Transverse colon (tissue), 4 donors: ENCODE results near the gene CDKN1C. TPM values are rescaled to one million over a fixed set of nuclear protein-coding genes. Genes with fewer than 3 reads are reported as not detected.

ENCODE experiments used
- DNase-seq: peaks from one replicate; pipeline ENCODE4 v3.0.0-alpha.2; 2019
- H3K27ac ChIP-seq, 4 donors: fragments of 200-600 bp; sonication (generic); 2 replicates each; pipeline ENCODE4 v1.5.1; 2016 to 2018; ENCODE audit warnings: inconsistent platforms in 4 of 4
- H3K27me3 ChIP-seq: fragments of 200-600 bp; sonication (generic); 2 replicates; pipeline ENCODE4 v1.5.1; 2017; ENCODE audit warnings: inconsistent platforms
- H3K36me3 ChIP-seq, 4 donors: fragments of 200-600 bp; sonication (generic); 2 replicates each; pipeline ENCODE4 v1.5.1; 2017 to 2019; ENCODE audit warnings: inconsistent platforms in 4 of 4
- H3K4me1 ChIP-seq, 4 donors: fragments of 200-600 bp; sonication (generic); 2 replicates each; pipeline ENCODE4 v1.5.1; 2017 to 2020; ENCODE audit warnings: inconsistent platforms in 4 of 4
- H3K4me3 ChIP-seq, 4 donors: fragments of 200-600 bp; sonication (generic); 1 replicate in 1 of 4; 2 replicates in 3 of 4; pipeline versions ENCODE4 v1.5.1 to v1.6.1; 2017 to 2019; ENCODE audit warnings: inconsistent platforms in 4 of 4
- H3K9me3 ChIP-seq, 2 donors: fragments of 200-600 bp; sonication (generic); 2 replicates each; pipeline ENCODE4 v1.5.1; 2017 to 2019; ENCODE audit warnings: inconsistent platforms in 2 of 2
- EP300 ChIP-seq: sonication (generic); formaldehyde crosslinking; IDR thresholded peaks from one replicate; pipeline ENCODE4 v1.6.1; 2017; ENCODE audit warnings: antibody characterized with exemption, low read depth
- POLR2A ChIP-seq: fragments of 450-650 bp; IDR thresholded peaks from one replicate; pipeline ENCODE4 v1.6.1; 2016; ENCODE audit warnings: antibody characterized with exemption, mild to moderate bottlenecking, moderate library complexity
- POLR2AphosphoS5 ChIP-seq, 3 donors: sonication (generic); formaldehyde crosslinking; IDR thresholded peaks; one replicate each; pipeline ENCODE4 v1.6.1; 2016; ENCODE audit warnings: antibody characterized with exemption in 3 of 3
- WGBS, 2 donors: methylation state at CpG; one replicate each; pipeline ENCODE4 v1.1.5; 2018; ENCODE audit warnings: low coverage in 1 of 2; 5-methylcytosine and 5-hydroxymethylcytosine counted together
- in situ Hi-C, 4 donors: fragments of 200-750 bp; cut with MboI; loops; one replicate each; pipeline versions ENCODE4 v1.15.0 to v1.15.1; 2017; ENCODE audit warnings: low sequenced_read_pairs in 3 of 4, low pct_ligation_motif_present in 1 of 4, low pct_unique_long_range_greater_than_20kb in 1 of 4
- intact Hi-C: fragments of 100-400 bp; cut with DNase I; formaldehyde crosslinking; loops from one replicate; pipeline ENCODE4 v1.15.1; 2023; ENCODE audit warnings: low total_unique reads
- total RNA-seq, 4 donors: library from RNA; depleted of rRNA; stranded (reverse); fragments of >200 nt; gene quantifications; one replicate each; pipeline ENCODE4 v1.1.0, GENCODE V29; 2016
- TF ChIP-seq, protein P1 (sequence below), 5 experiments: fragments of 200-600 bp in 3 of 5; fragments of 450-650 bp in 2 of 5; sonication (generic) in 3 of 5; IDR thresholded peaks; 1 replicate in 2 of 5; 2 replicates in 3 of 5; pipeline ENCODE4 v1.5.1; 2016 to 2017; ENCODE audit warnings: antibody characterized with exemption in 5 of 5, inconsistent platforms in 3 of 5, mild to moderate bottlenecking in 2 of 5, moderate library complexity in 1 of 5

Gene CDKN1C
- total RNA-seq, 4 donors from 2014 or later = 12.4 to 40.0 (median 27.7) TPM

DNA sequence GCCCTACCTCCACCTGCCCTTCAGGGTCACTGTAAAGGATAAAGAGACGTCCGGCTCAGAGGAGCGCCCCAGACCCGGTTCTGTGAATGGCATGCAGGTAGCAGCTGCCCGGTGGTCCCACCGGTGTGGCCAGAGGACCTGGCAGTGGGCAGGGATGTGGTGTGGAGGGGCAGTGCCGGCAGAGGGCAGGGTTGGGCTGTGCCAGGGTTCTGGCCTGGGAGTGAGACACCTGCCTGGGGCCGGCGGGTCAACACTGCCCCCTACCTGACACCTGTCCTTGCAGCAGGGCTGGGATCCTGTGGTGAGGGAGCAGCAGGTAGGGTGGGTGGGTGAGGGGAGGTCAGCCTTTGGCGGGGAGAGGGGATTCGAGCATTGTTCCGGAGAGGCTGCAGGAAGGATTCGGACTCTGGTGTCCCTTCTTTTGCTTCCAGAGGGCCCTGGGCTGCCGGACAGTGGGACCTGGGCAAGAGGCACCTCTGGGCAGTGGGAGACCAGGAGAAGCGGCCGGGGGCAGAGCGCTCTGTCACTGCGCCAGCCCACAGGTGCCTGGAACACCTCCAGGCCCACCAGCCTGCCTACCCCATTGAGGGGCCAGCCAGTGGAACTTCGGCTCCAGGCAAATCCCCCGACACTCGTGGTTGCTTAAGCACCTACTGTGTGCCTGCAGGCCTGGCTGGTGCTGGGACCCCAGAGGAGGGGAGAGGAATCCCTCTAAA lies 45.3 kb upstream of the CDKN1C start:
- peak overlapping the region in 3 of 4 donors; percentile 40 to 69 (median 51) for H3K4me3 ChIP-seq
- in situ Hi-C loops = no loop called here
- DNase-seq = peak; percentile 93

DNA sequence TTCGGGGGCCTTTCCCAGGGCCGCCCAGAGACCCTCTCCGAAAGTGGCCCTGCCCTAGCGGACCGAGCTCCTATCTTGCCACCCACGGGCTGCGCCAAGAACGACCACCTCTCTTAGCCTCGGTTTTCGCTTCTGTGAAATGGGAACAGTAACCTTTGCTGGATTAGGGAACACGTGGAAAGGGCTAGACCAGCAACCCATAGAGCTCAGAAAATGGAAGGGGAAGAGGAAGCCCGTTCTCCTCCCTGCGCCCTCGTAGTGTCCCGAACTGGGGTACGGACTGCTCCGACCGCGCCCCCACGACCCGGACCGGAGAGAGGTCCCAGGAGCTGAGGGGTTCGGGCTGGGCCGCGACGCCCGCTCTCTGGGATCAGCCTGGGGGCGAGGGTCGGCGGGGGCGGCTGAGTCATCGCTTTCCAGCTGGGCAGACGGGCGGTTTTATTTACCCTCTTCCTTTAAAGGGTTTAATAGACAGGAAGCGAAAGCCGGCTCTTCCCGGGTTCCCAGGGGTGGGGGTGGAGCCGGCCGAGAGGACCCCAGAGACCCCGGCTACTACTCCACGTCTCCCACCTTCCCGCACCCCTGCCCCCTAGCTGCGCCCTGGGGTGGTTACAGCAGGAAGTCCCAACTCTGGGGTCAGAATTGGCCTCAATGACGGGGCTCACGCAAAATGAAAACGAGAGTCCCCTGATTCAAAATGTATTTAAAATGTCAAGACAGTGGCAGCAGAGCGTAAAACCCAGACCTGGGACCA lies 44.6 kb upstream of the CDKN1C start:
- no peaks in the 10 kb centered on the region for H3K9me3 ChIP-seq
- intact Hi-C loops = no loop called here
- DNase-seq = peak; percentile 79
- TF ChIP-seq, protein P1, sequence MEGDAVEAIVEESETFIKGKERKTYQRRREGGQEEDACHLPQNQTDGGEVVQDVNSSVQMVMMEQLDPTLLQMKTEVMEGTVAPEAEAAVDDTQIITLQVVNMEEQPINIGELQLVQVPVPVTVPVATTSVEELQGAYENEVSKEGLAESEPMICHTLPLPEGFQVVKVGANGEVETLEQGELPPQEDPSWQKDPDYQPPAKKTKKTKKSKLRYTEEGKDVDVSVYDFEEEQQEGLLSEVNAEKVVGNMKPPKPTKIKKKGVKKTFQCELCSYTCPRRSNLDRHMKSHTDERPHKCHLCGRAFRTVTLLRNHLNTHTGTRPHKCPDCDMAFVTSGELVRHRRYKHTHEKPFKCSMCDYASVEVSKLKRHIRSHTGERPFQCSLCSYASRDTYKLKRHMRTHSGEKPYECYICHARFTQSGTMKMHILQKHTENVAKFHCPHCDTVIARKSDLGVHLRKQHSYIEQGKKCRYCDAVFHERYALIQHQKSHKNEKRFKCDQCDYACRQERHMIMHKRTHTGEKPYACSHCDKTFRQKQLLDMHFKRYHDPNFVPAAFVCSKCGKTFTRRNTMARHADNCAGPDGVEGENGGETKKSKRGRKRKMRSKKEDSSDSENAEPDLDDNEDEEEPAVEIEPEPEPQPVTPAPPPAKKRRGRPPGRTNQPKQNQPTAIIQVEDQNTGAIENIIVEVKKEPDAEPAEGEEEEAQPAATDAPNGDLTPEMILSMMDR (IDR thresholded peaks at IDR 0.05) = no peak
- TF ChIP-seq EP300 = no peak
- TF ChIP-seq POLR2A = peak; percentile 6
- TF ChIP-seq POLR2AphosphoS5 (IDR thresholded peaks at IDR 0.05) = peak in 2 of 3 donors; percentile 5 to 7
- no peaks in the 10 kb centered on the region for H3K27me3 ChIP-seq
- H3K4me3 ChIP-seq = peak overlapping the region; percentile 12 to 69 (median 46)
- H3K27ac ChIP-seq = peak overlapping the region; percentile 82 to 90 (median 84)
- no peaks in the 10 kb centered on the region for H3K36me3 ChIP-seq
- in situ Hi-C loops = no loop called here
- H3K4me1 ChIP-seq = peaks cover 16 to 36% (median 32%) of the 10 kb centered on the region in 4 donors
- WGBS, 2 donors = 2% methylated on average over 45 of the region's 47 CpGs; no CpG with 5 or more reads in 1 of the 2 donors

More for the DNA sequence above, 45.3 kb upstream of the CDKN1C start:
- H3K9me3 ChIP-seq = no peaks in the 10 kb centered on the region
- H3K4me1 ChIP-seq = peaks cover 16 to 32% (median 27%) of the 10 kb centered on the region in 4 donors
- H3K27ac ChIP-seq = peak overlapping the region; percentile 82 to 90 (median 84)
- TF ChIP-seq POLR2A (no peak), POLR2AphosphoS5 (IDR thresholded peaks at IDR 0.05) (peak in 2 of 3 donors; percentile 46 to 47), EP300 (no peak)
- TF ChIP-seq, protein P1 (IDR thresholded peaks at IDR 0.05) = peak; percentile 68 to 96 (median 82)
- WGBS, 2 donors = 30% methylated on average over 21 of the region's 21 CpGs; no CpG with 5 or more reads in 1 of the 2 donors
- no peaks in the 10 kb centered on the region for H3K27me3 ChIP-seq
- intact Hi-C loops = no loop called here
- no peaks in the 10 kb centered on the region for H3K36me3 ChIP-seq

DNA sequence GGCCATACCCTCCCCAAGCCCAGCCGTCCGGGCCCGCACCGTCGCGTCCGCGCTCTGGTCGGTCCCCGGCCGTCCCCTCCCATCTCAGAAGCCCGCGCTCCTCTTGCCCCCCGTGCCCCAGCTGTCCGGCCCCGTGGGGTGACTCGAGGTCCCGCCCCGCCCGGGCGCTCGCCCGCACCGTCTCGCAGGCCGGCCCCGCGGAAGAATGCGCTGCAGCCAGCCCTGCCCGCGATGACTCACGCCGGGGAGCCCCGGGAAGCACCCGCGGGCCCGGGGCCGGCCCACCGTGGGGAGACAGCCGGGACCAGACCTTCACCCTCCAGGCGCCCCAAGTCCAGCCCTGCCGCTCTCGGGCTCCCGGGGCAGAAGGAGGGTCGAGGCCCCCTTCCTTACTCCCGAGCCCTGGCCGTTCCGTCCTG lies 44.0 kb upstream of the CDKN1C start:
- H3K27me3 ChIP-seq = no peaks in the 10 kb centered on the region
- peak overlapping the region; percentile 82 to 90 (median 84) for H3K27ac ChIP-seq
- WGBS, 2 donors = 0% methylated on average over 2 of the region's 48 CpGs; no CpG with 5 or more reads in 1 of the 2 donors
- peak; percentile 88 for DNase-seq
- peaks cover 16 to 42% (median 38%) of the 10 kb centered on the region in 4 donors for H3K4me1 ChIP-seq
- TF ChIP-seq, protein P1 (IDR thresholded peaks at IDR 0.05) = no peak
- peak in 1 of 3 donors; percentile 2 for TF ChIP-seq POLR2AphosphoS5 (IDR thresholded peaks at IDR 0.05)
- H3K36me3 ChIP-seq = no peaks in the 10 kb centered on the region
- in situ Hi-C loops (no loop called here), intact Hi-C loops (no loop called here)
- H3K9me3 ChIP-seq = no peaks in the 10 kb centered on the region
- peak overlapping the region; percentile 12 to 69 (median 46) for H3K4me3 ChIP-seq
